GM18867 (cell line): Measurements from ENCODE around the gene TJAP1.
"Not testable (repeated sequence)": the region's sequence is repeated elsewhere in the genome, so short reads cannot be mapped to it uniquely, and the experiment has no call there.

Experiments
- ATAC-seq: cut with Tn5 transposase; IDR thresholded peaks from one replicate; pipeline ENCODE4 v1.9.1; 2021; ENCODE audit warnings: mild to moderate bottlenecking, moderate library complexity; ENCODE audit not compliant: unreplicated experiment

The TJAP1 gene

DNA sequence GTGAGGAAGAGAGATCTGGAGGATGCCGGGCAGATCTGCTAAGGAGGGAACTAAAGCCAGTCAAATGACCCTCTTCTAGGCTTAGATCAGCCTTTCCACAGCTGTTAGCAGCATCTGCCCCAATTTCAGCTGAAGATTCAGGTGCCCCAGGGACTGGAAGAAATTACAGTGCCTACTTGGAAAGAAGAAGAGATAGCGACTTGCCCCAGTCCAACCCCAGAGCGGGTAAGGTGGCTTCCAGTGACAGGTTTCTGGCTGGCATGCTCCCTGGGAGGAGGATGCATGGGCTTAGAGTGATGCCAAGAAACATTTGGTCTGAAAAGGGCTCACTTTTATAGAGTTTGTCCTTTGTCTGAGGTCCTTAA, 620 bp downstream of the TJAP1 start:
- ATAC-seq: no peak

- ATAC-seq: no peak
These were observed 3.7 kb downstream of the TJAP1 start for GRCh38 chr6:43481075-43481474.

DNA sequence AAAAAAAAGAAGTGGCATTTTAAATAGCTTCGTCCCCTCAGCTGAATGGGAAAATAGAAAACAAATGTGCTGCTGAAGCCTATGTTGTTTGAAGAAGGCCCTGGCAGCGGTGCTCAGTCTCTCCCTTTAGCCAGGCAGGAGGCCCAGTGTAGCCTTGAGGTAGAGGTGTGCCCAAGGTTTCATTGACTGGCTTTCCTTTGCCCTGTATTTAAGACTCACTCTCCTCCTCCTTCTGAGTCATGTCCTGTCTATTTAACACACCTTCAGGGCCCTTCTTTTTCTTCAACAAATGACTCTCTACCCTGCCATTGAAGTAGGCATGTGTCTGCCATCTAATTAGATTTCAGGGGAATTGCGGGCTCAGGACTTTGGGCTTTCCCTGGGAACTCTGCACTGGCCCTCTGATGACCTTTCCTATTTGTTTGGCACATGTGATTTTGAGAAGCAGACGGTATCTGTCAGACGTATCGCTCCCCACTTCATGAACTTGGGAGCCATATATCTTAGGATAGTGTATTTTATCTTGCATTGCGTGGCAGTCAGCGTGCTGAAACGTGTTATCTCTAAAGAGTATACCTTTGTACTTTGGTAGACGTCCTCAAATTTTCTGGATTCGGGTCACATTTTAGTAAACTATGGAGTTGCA, 4.3 kb downstream of the TJAP1 start:
- no peak for ATAC-seq

GRCh38 chr6:43488667-43489276, 11.4 kb downstream of the TJAP1 start:
- no peak for ATAC-seq

DNA sequence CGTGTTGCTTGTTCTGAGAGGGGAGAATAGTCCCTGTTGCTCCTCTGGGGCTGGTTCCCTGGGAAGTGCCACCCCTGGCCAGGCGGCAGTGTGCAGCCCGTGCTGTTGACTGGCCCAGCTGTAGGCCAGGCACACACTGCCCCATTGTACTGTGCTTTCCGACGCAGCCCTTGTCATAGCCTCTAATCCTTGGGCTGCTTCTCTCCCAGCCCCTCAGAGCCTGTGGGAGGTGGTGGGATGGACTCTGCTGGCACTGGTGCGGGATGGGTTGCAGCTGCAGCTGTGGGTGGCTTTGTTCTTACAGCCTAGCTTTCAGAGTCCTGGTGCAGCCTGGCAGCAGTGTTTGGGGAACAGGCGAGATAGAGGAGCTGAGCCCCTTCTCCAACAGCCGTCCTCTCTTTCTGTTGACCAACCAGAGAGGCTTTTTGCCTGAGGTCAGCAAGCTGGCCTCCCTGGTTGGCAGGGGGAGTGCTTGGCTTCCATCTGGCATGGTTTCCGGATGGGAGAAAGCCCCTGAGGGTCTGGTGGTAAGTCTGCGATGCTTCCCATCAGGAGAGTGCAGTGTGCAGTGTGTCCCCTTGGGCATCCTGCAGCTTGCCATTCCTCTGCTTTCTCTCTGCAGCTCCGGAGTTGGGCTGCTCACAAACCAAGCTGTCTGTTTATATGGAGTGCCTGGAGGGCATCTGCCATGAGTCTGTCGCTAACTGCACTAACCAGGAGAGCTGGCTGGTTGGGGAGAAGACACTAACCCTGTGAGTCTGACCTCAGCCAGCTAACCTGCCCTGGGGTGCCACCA, 12.1 kb downstream of the TJAP1 start:
- ATAC-seq: no peak

DNA sequence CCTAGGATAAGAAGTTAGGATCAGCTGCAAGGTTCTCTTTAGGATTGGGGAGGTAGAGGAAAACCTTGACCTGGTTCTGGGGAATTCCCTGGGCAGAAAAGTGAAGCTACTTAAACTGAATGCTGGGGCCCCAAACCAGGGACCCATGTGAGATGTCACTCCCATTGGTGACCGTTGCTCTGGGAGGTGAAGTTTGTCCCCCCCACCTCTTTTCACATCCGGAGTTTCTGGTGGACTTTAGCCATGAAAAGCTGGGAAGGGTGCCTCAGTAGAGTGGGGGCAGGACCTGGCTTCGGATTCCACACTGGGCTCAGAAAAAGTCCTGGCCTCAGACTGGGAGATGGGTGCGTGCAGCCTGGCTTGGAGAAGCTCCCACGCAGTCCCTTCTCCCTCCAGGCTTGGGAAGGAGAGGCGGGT, 13.2 kb downstream of the TJAP1 start:
- ATAC-seq: no peak

DNA sequence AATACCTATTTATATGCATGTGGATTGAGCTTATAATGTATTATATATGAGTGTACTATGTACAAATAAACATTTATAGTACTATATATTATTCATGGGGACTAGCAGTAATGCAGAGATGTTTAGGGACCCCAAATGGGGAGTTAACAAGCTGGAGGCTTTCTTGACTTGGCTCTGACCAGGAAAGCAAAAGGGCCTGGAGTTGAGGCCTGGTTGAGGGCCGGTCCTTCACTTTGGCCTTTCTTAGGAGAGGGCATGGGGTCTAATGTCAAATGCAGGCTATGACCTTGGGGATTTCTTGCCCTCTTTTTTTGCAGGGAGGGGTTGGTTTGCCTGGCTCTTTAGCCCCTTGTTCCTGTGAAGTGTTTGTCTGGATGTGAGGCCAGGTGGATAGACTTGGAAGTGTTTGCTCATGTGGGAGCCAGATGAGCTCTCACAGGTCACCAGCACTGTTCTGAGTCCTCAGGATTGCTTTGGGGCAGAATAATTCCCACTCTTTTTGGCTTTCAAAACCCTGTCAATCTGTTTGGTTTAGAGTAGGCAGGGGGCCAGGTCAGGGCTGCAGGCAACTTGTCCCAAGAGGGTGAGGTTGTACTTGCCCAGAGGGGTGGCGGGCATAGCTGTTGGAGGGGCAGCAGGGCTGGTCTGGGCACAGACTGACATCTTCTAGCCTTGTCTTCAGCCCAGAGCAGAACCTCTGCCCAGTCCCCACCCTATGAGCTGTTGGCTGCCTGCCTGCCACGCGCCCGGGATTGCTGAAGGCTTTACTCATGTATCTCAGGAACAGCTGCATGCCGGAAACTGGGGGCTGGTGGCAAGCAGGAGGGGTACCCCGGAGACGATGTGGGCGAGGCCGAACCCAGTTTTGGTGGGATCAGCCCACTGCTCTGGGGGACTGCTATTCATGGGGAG, 14.6 kb downstream of the TJAP1 start:
- no peak for ATAC-seq

DNA sequence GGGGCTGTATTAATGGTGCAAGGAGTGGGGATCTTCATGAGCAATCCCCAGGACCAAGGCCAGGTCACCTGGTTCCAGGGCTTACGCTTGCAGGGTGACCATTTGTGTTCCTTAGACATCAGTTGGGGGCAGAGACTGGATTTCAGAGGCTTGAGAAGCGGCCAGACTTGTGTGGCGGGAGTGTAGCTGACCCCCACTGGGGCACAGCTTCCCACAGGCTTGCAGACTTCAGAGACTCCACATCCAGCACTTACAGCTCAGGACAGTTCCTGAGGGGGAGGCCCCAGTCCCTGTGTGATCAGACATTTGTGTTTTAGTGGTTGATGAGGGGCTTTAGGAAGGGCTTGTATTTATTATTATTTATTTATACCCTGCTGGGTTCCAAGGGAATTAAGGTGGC, 15.3 kb downstream of the TJAP1 start:
- no peak for ATAC-seq

GRCh38 chr6:43493230-43493629, 15.9 kb downstream of the TJAP1 start:
- no peak for ATAC-seq

DNA sequence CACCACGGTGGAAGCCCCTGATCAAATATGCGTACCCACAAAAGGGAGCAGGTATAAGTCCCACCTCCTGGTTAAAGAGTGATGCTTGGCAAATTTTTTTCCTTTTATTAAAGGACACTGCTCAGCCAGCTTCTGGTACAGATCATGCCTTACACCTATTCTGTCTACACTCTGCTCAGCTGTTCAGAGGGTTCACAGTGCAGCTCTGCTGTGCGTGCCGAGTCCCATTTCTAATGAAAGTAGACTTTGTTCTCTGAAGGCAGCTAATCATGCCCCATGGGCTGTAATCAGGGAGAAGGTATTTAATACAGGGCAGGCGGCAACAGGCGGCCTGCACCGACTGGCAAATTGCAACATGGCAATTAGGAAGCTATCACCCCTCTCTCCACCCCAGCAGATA, 16.5 kb downstream of the TJAP1 start:
- ATAC-seq: no peak

- ATAC-seq: no peak
These were observed 17.0 kb downstream of the TJAP1 start for GRCh38 chr6:43494321-43494720.

DNA sequence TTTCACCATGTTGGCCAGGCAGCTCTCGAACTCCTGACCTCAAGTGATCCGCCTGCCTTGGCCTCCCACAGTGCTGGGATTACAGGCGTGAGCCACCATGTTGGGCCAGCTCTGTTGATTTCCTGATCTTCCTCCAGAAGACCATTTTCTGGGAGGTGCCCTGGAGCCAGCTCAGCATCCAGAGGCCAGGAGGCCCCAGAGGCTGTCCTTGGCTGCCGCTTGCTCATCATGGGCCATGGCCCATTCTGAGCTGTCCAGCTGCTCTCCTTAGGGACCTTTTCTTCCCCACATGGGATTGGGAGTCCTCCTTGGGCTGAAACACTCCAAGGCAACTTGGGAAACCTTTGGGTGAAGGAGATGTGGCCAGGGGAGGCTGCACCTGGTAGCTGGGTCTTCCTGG, 17.4 kb downstream of the TJAP1 start:
- ATAC-seq: no peak

DNA sequence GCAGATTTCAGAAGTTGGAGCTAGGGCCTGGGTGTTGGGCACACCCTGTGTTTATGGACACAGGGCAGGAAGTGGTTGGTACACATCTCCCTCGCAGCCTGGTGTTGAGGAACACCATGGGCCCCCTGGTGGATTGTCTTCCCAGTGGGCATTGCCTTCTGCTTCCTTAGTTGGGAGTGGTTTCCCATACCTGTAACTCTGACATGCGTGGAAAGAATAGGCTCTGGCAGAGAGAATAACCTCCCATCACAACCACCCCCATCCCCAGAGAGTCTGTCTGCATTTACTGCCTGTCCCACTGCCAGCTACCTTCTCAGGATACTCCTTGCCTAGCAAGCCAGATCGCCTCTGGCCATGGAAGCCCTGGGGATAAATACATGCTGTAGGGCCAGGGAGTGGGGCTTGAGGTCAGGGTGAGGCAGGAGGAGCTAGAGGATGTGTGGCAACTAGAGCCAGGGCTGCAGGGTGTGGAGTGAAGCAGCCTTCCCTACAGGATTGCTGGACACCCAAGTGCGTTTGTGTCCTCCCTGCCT, 18.1 kb downstream of the TJAP1 start:
- ATAC-seq: no peak

GRCh38 chr6:43496370-43497128, 19.2 kb downstream of the TJAP1 start:
- ATAC-seq: no peak

GRCh38 chr6:43497129-43497396, 19.7 kb downstream of the TJAP1 start:
- ATAC-seq: no peak

GRCh38 chr6:43497689-43498088, 20.3 kb downstream of the TJAP1 start:
- no peak for ATAC-seq

DNA sequence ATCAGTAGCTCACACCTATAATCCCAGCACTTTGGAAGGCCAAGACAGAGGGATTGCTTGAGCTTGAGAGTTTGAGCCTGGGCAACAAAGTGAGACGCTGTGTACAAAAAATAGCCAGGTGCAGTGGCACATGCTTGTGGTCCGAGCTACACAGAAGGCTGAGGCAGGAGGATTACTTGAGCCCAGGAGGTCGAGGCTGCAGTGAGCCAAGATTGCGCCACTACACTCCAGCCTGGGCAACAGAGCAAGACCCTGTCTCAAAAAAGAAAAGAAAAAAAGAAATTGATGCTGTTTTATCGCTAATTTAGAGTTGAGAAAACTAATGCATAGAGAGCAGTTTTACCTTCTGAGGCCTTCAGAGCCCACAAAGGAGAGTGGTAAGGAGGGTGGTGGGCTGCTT, 20.9 kb downstream of the TJAP1 start:
- ATAC-seq: not testable (repeated sequence)

GRCh38 chr6:43499028-43499815, 21.9 kb downstream of the TJAP1 start:
- no peak for ATAC-seq

GRCh38 chr6:43500921-43501320, 23.6 kb downstream of the TJAP1 start:
- ATAC-seq: no peak

- ATAC-seq: no peak
These were observed 25.3 kb downstream of the TJAP1 start for GRCh38 chr6:43502666-43503065.
